ENCODE measurements around the gene COX7C. TPM values are rescaled to one million over a fixed set of nuclear protein-coding genes. Genes with fewer than 3 reads are reported as not detected.
A peak's percentile ranks its signal among the peaks of the same experiment; 100 is the strongest.
"Not testable (repeated sequence)": the region's sequence is repeated elsewhere in the genome, so short reads cannot be mapped to it uniquely, and the experiment has no call there.

The COX7C gene
- total RNA-seq (383 TPM), polyA plus RNA-seq (1,000 to 10,000 TPM in 1 of 4 donors, 100 to 1,000 TPM in 3; 779 to 1,044 (median 860) TPM)

GRCh38 chr5:86617756-86618576 lies at the start of gene COX7C:
TSS of gene COX7C (plus strand) at chr5:86617941. CDS start at chr5:86618056, 115 bp downstream.
- ATAC-seq (ENCODE audit: low read depth in 2 of 2) (peak; percentile 98), DNase-seq (peak; percentile 89 to 99 (median 96))
- Histone ChIP-seq H3K4me3 (ENCODE audit: low read depth, low read length) (peak within 1 kb of the TSS; percentile 93), H3K36me3 (ENCODE audit: control insufficient read depth, insufficient read depth, low read length) (peaks cover 36% of the 10 kb centered on the region), H3K9me3 (ENCODE audit: control insufficient read depth in 2 of 2, low read length in 2 of 2) (no peaks in the 10 kb centered on the region), H3K27me3 (ENCODE audit: control insufficient read depth, insufficient read depth, low read length) (peaks cover 14% of the 10 kb centered on the region), H3K4me1 (ENCODE audit: control insufficient read depth, insufficient read depth, low read length, poor library complexity, severe bottlenecking) (peaks cover 16% of the 10 kb centered on the region), H3K27ac (ENCODE audit: insufficient read depth, low read length, poor library complexity, severe bottlenecking) (peak within 1 kb of the TSS; percentile 98)
- Mint-ChIP-seq H3K9me3 (peaks cover 0 to 6% (median 0%) of the 10 kb centered on the region in 7 donors), H3K4me3 (peak within 1 kb of the TSS; percentile 97 to 100 (median 100)), H3K36me3 (peaks cover 28% of the 10 kb centered on the region), H3K4me1 (peaks cover 14 to 33% (median 17%) of the 10 kb centered on the region in 4 donors), H3K27ac (peak within 1 kb of the TSS; percentile 99 to 100 (median 100)), H3K27me3 (no peaks in the 10 kb centered on the region)

- not testable (repeated sequence) for H3K27me3 Mint-ChIP-seq; ATAC-seq (ENCODE audit: low read depth in 2 of 2); H3K36me3 ChIP-seq (ENCODE audit: control insufficient read depth, insufficient read depth, low read length); H3K27ac ChIP-seq (ENCODE audit: insufficient read depth, low read length, poor library complexity, severe bottlenecking); H3K27me3 ChIP-seq (ENCODE audit: control insufficient read depth, insufficient read depth, low read length); DNase-seq; H3K36me3 Mint-ChIP-seq; H3K9me3 ChIP-seq (ENCODE audit: control insufficient read depth in 2 of 2, low read length in 2 of 2); H3K4me3 ChIP-seq (ENCODE audit: low read depth, low read length); H3K4me1 Mint-ChIP-seq; H3K4me1 ChIP-seq (ENCODE audit: control insufficient read depth, insufficient read depth, low read length, poor library complexity, severe bottlenecking); H3K27ac Mint-ChIP-seq; H3K4me3 Mint-ChIP-seq; H3K9me3 Mint-ChIP-seq
Measured at GRCh38 chr5:86569522-86570426, 48.0 kb upstream of the COX7C start.

GRCh38 chr5:86570427-86571083 lies 47.2 kb upstream of the COX7C start:
- H3K36me3 ChIP-seq (ENCODE audit: control insufficient read depth, insufficient read depth, low read length) = no peaks in the 10 kb centered on the region
- Mint-ChIP-seq H3K9me3 (no peaks in the 10 kb centered on the region), H3K4me1 (peaks cover 0 to 4% (median 0%) of the 10 kb centered on the region in 4 donors), H3K4me3 (no peak overlapping the region), H3K27me3 (no peaks in the 10 kb centered on the region), H3K36me3 (no peaks in the 10 kb centered on the region), H3K27ac (no peak overlapping the region)
- no peaks in the 10 kb centered on the region for H3K4me1 ChIP-seq (ENCODE audit: control insufficient read depth, insufficient read depth, low read length, poor library complexity, severe bottlenecking)
- H3K4me3 ChIP-seq (ENCODE audit: low read depth, low read length) = no peak overlapping the region
- DNase-seq (no peak), ATAC-seq (ENCODE audit: low read depth in 2 of 2) (no peak)
- H3K9me3 ChIP-seq (ENCODE audit: control insufficient read depth in 2 of 2, low read length in 2 of 2) = no peaks in the 10 kb centered on the region
- H3K27me3 ChIP-seq (ENCODE audit: control insufficient read depth, insufficient read depth, low read length) = no peaks in the 10 kb centered on the region
- no peak overlapping the region for H3K27ac ChIP-seq (ENCODE audit: insufficient read depth, low read length, poor library complexity, severe bottlenecking)

- H3K4me1 ChIP-seq (ENCODE audit: control insufficient read depth, insufficient read depth, low read length, poor library complexity, severe bottlenecking); H3K27ac ChIP-seq (ENCODE audit: insufficient read depth, low read length, poor library complexity, severe bottlenecking); H3K9me3 Mint-ChIP-seq; H3K27me3 ChIP-seq (ENCODE audit: control insufficient read depth, insufficient read depth, low read length); H3K9me3 ChIP-seq (ENCODE audit: control insufficient read depth in 2 of 2, low read length in 2 of 2); H3K27me3 Mint-ChIP-seq; H3K4me3 Mint-ChIP-seq; H3K36me3 ChIP-seq (ENCODE audit: control insufficient read depth, insufficient read depth, low read length); H3K27ac Mint-ChIP-seq; H3K36me3 Mint-ChIP-seq; H3K4me1 Mint-ChIP-seq; H3K4me3 ChIP-seq (ENCODE audit: low read depth, low read length); DNase-seq; ATAC-seq (ENCODE audit: low read depth in 2 of 2): not testable (repeated sequence)
Measured at GRCh38 chr5:86571109-86571508, 46.6 kb upstream of the COX7C start.

- H3K27ac Mint-ChIP-seq = no peak overlapping the region
- H3K9me3 Mint-ChIP-seq = peaks cover 0 to 2% (median 0%) of the 10 kb centered on the region in 7 donors
- Histone ChIP-seq H3K36me3 (ENCODE audit: control insufficient read depth, insufficient read depth, low read length) (no peaks in the 10 kb centered on the region), H3K4me1 (ENCODE audit: control insufficient read depth, insufficient read depth, low read length, poor library complexity, severe bottlenecking) (no peaks in the 10 kb centered on the region), H3K4me3 (ENCODE audit: low read depth, low read length) (no peak overlapping the region), H3K9me3 (ENCODE audit: control insufficient read depth in 2 of 2, low read length in 2 of 2) (no peaks in the 10 kb centered on the region), H3K27me3 (ENCODE audit: control insufficient read depth, insufficient read depth, low read length) (no peaks in the 10 kb centered on the region), H3K27ac (ENCODE audit: insufficient read depth, low read length, poor library complexity, severe bottlenecking) (no peak overlapping the region)
- no peak for ATAC-seq (ENCODE audit: low read depth in 2 of 2)
- no peak for DNase-seq
- H3K4me1 Mint-ChIP-seq = peaks cover 0 to 4% (median 0%) of the 10 kb centered on the region in 4 donors
- H3K36me3 Mint-ChIP-seq = no peaks in the 10 kb centered on the region
- H3K27me3 Mint-ChIP-seq = no peaks in the 10 kb centered on the region
- no peak overlapping the region for H3K4me3 Mint-ChIP-seq
Measured at GRCh38 chr5:86572825-86573517, 44.8 kb upstream of the COX7C start.

GRCh38 chr5:86579502-86579901 lies 38.2 kb upstream of the COX7C start:
- no peak for ATAC-seq (ENCODE audit: low read depth in 2 of 2)
- Mint-ChIP-seq H3K4me1 (no peaks in the 10 kb centered on the region), H3K9me3 (peaks cover 0 to 8% (median 0%) of the 10 kb centered on the region in 7 donors), H3K4me3 (no peak overlapping the region), H3K27me3 (no peaks in the 10 kb centered on the region), H3K27ac (no peak overlapping the region), H3K36me3 (no peaks in the 10 kb centered on the region)
- Histone ChIP-seq H3K9me3 (ENCODE audit: control insufficient read depth in 2 of 2, low read length in 2 of 2) (no peaks in the 10 kb centered on the region), H3K4me1 (ENCODE audit: control insufficient read depth, insufficient read depth, low read length, poor library complexity, severe bottlenecking) (no peaks in the 10 kb centered on the region), H3K4me3 (ENCODE audit: low read depth, low read length) (no peak overlapping the region), H3K27me3 (ENCODE audit: control insufficient read depth, insufficient read depth, low read length) (no peaks in the 10 kb centered on the region), H3K36me3 (ENCODE audit: control insufficient read depth, insufficient read depth, low read length) (no peaks in the 10 kb centered on the region), H3K27ac (ENCODE audit: insufficient read depth, low read length, poor library complexity, severe bottlenecking) (no peak overlapping the region)
- DNase-seq = no peak

GRCh38 chr5:86596476-86596875 lies 21.3 kb upstream of the COX7C start:
- DNase-seq (no peak), ATAC-seq (ENCODE audit: low read depth in 2 of 2) (no peak)
- Histone ChIP-seq H3K27me3 (ENCODE audit: control insufficient read depth, insufficient read depth, low read length) (no peaks in the 10 kb centered on the region), H3K27ac (ENCODE audit: insufficient read depth, low read length, poor library complexity, severe bottlenecking) (no peak overlapping the region), H3K36me3 (ENCODE audit: control insufficient read depth, insufficient read depth, low read length) (no peaks in the 10 kb centered on the region), H3K4me3 (ENCODE audit: low read depth, low read length) (no peak overlapping the region), H3K4me1 (ENCODE audit: control insufficient read depth, insufficient read depth, low read length, poor library complexity, severe bottlenecking) (no peaks in the 10 kb centered on the region), H3K9me3 (ENCODE audit: control insufficient read depth in 2 of 2, low read length in 2 of 2) (no peaks in the 10 kb centered on the region)
- H3K27me3 Mint-ChIP-seq = no peaks in the 10 kb centered on the region
- H3K27ac Mint-ChIP-seq = no peak overlapping the region
- H3K4me1 Mint-ChIP-seq = no peaks in the 10 kb centered on the region
- peaks cover 0 to 4% (median 0%) of the 10 kb centered on the region in 7 donors for H3K9me3 Mint-ChIP-seq
- H3K4me3 Mint-ChIP-seq = no peak overlapping the region
- no peaks in the 10 kb centered on the region for H3K36me3 Mint-ChIP-seq

Data from CD4-positive, CD25-positive, alpha-beta regulatory T cell (primary cell).